Smooth muscle cell (in vitro differentiated cells): ENCODE results near the gene C9orf152. TPM values are rescaled to one million over a fixed set of nuclear protein-coding genes. Genes with fewer than 3 reads are reported as not detected.
"Not testable (repeated sequence)": the region's sequence is repeated elsewhere in the genome, so short reads cannot be mapped to it uniquely, and the experiment has no call there.

Source experiments
- DNase-seq: peaks from one replicate; lab custom pipeline; 2025; ENCODE audit not compliant: unreplicated experiment; lab: John Stamatoyannopoulos, UW
- H2AFZ ChIP-seq: fragments of 200-600 bp; sonication (generic); 2 replicates; pipeline ENCODE4 v1.6.0; 2016; ENCODE audit warnings: antibody characterized with exemption, low read depth, mild to moderate bottlenecking
- H3F3A ChIP-seq: fragments of 200-600 bp; sonication (generic); 2 replicates; pipeline ENCODE4 v1.6.0; 2017; ENCODE audit warnings: antibody characterized with exemption, low read depth
- H3K27ac ChIP-seq: fragments of 200-600 bp; sonication (generic); 2 replicates; pipeline ENCODE4 v1.5.1; 2016; ENCODE audit warnings: low read depth, mild to moderate bottlenecking
- H3K27me3 ChIP-seq: fragments of 200-600 bp; sonication (generic); 2 replicates; pipeline ENCODE4 v1.6.1; 2016; ENCODE audit warnings: low read depth, mild to moderate bottlenecking
- H3K36me3 ChIP-seq: fragments of 200-600 bp; sonication (generic); 2 replicates; pipeline ENCODE4 v1.5.1; 2016; ENCODE audit warnings: low read depth
- H3K4me1 ChIP-seq: fragments of 200-600 bp; sonication (generic); 2 replicates; pipeline ENCODE4 v1.5.1; 2016; ENCODE audit warnings: low read depth
- H3K4me2 ChIP-seq: fragments of 200-600 bp; sonication (generic); 2 replicates; pipeline ENCODE4 v1.6.0; 2016; ENCODE audit warnings: mild to moderate bottlenecking
- H3K4me3 ChIP-seq: fragments of 200-600 bp; sonication (generic); 2 replicates; pipeline ENCODE4 v1.5.1; 2016; ENCODE audit warnings: mild to moderate bottlenecking
- H3K79me2 ChIP-seq: fragments of 200-600 bp; sonication (generic); 2 replicates; pipeline ENCODE4 v1.6.0; 2016; ENCODE audit warnings: low read depth, mild to moderate bottlenecking
- H3K9ac ChIP-seq: fragments of 200-600 bp; sonication (generic); 2 replicates; pipeline ENCODE4 v1.6.0; 2016; ENCODE audit warnings: low read depth
- H3K9me3 ChIP-seq: fragments of 200-600 bp; sonication (generic); replicated peaks from 2 replicates; pipeline ENCODE4 v1.5.1; 2016; ENCODE audit warnings: low read depth
- H4K20me1 ChIP-seq: fragments of 200-600 bp; sonication (generic); 2 replicates; pipeline ENCODE4 v1.6.0; 2016; ENCODE audit warnings: low read depth
- CTCF ChIP-seq: fragments of 200-600 bp; sonication (generic); IDR thresholded peaks from 2 replicates; pipeline ENCODE4 v1.5.1; 2017; ENCODE audit warnings: borderline replicate concordance, mild to moderate bottlenecking, antibody characterized with exemption; ENCODE audit not compliant: insufficient read depth, poor library complexity, severe bottlenecking
- WGBS: methylation state at CpG from one replicate; pipeline ENCODE4 v1.1.7; 2016; ENCODE audit warnings: low lambda C conversion rate; 5-methylcytosine and 5-hydroxymethylcytosine counted together
- polyA plus RNA-seq: library from polyadenylated mRNA; unstranded; fragments of >200 nt; fragmentation: Nextera tagmentation; extraction: Ambion mirVana; gene quantifications from 2 replicates; pipeline ENCODE4 v1.2.1, GENCODE V29; 2016
- total RNA-seq: library from RNA; depleted of rRNA; stranded (reverse); fragments of >200 nt; gene quantifications from 2 replicates; pipeline ENCODE4 v1.2.3, GENCODE V29; 2014

C9orf152 gene
- total and polyA plus RNA-seq, 2 experiments from 2014 or later = not detected

- Histone ChIP-seq H3K9ac (no peak overlapping the region), H3K36me3 (peaks cover 2% of the 10 kb centered on the region), H3K4me1 (peaks cover 9% of the 10 kb centered on the region), H3F3A (no peaks in the 10 kb centered on the region), H3K4me2 (no peak overlapping the region), H2AFZ (no peak overlapping the region), H3K27me3 (no peaks in the 10 kb centered on the region), H3K27ac (peak overlapping the region; percentile 1), H3K79me2 (peaks cover 70% of the 10 kb centered on the region), H3K9me3 (no peaks in the 10 kb centered on the region), H4K20me1 (peaks cover 75% of the 10 kb centered on the region), H3K4me3 (no peak overlapping the region)
- 88% methylated on average over 10 of the region's 10 CpGs for WGBS
- no peak for DNase-seq
- TF ChIP-seq CTCF = no peak
These were observed 44.7 kb upstream of the C9orf152 start for GRCh38 chr9:110252509-110253139.

DNA sequence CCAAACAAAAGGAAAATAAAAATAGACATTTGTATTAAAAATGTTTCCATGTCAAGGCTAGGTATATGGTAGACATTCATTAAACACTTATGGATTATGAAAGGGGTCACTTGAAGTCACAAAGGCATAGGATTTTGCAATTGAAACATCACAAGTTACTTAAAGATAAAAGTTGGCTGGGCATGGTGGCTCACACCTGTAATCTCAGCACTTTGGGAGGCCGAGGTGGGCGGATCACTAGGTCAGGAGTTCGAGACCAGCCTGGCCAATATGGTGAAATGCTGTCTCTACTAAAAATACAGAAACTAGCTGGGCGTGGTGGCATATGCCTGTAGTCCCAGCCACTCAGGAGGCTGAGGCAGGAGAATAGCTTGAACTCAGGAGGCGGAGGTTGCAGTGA, 43.8 kb upstream of the C9orf152 start:
- not testable (repeated sequence) for H3K9me3 ChIP-seq, H2AFZ ChIP-seq, H3K36me3 ChIP-seq, H3K4me2 ChIP-seq, H3K9ac ChIP-seq, H3K27ac ChIP-seq, H3K4me1 ChIP-seq, DNase-seq, H3K4me3 ChIP-seq, H3F3A ChIP-seq, H3K27me3 ChIP-seq
- Histone ChIP-seq H3K79me2 (peaks cover 70% of the 10 kb centered on the region), H4K20me1 (peaks cover 84% of the 10 kb centered on the region)
- 97% methylated on average over 5 of the region's 5 CpGs for WGBS

DNA sequence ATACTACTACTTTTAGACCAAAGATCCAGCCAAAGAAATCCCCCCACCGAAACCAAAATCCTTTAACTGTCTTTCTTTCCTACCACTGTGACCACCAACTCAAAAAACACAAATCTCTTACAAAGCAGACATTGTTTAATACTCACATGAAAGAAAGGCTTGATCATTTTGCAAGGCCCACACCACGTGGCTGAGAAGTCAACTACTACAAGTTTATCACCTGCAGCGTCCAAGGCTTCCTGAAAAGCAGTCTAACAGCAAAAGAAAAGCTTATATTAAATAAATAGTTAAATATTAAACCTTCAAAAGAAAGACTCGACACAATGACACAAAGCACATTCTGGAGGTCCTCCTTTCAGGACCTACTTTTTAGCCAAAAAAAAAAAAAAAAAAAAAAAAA, 43.3 kb upstream of the C9orf152 start:
- WGBS = 94% methylated on average over 4 of the region's 4 CpGs
- H3K4me3 ChIP-seq = no peak overlapping the region
- DNase-seq = no peak
- peaks cover 89% of the 10 kb centered on the region for H4K20me1 ChIP-seq
- peaks cover 70% of the 10 kb centered on the region for H3K79me2 ChIP-seq
- no peaks in the 10 kb centered on the region for H3K9me3 ChIP-seq
- no peaks in the 10 kb centered on the region for H3K27me3 ChIP-seq
- H3K4me2 ChIP-seq = no peak overlapping the region
- no peaks in the 10 kb centered on the region for H3F3A ChIP-seq
- no peak overlapping the region for H3K9ac ChIP-seq
- H3K4me1 ChIP-seq = peaks cover 9% of the 10 kb centered on the region
- H2AFZ ChIP-seq = no peak overlapping the region
- peaks cover 4% of the 10 kb centered on the region for H3K36me3 ChIP-seq
- H3K27ac ChIP-seq = no peak overlapping the region
- no peak for TF ChIP-seq CTCF

DNA sequence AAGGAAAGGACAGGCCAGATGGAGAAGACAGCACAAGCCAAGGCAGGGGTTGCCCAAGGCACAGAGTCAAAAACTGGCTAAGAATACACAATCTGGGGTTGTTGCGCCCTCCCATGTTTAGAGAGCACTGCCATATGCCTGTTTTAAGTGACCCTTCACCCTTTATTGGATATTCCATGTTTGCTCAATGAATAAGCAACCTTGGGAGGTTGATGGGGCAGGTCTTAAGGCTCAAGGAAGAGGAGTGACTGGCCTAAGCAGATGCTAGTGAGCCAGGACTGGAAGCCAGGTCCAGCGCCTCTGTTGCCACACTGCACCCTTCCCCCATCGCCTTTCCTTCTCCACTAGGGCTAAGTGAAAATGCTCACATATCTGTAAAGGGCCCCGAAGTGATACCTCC, 41.6 kb upstream of the C9orf152 start:
- H3K27me3 ChIP-seq = no peaks in the 10 kb centered on the region
- WGBS = 97% methylated on average over 4 of the region's 4 CpGs
- H2AFZ ChIP-seq = no peak overlapping the region
- H3K4me3 ChIP-seq = no peak overlapping the region
- no peak for TF ChIP-seq CTCF
- no peak for DNase-seq
- no peaks in the 10 kb centered on the region for H3F3A ChIP-seq
- peaks cover 98% of the 10 kb centered on the region for H4K20me1 ChIP-seq
- no peak overlapping the region for H3K4me2 ChIP-seq
- no peak overlapping the region for H3K9ac ChIP-seq
- peaks cover 6% of the 10 kb centered on the region for H3K4me1 ChIP-seq
- H3K79me2 ChIP-seq = peaks cover 54% of the 10 kb centered on the region
- H3K36me3 ChIP-seq = peaks cover 4% of the 10 kb centered on the region
- H3K27ac ChIP-seq = no peak overlapping the region
- H3K9me3 ChIP-seq = no peaks in the 10 kb centered on the region
